ENCODE data around the gene CLPX. TPM values are rescaled to one million over a fixed set of nuclear protein-coding genes. Genes with fewer than 3 reads are reported as not detected.
"Not testable (repeated sequence)": the region's sequence is repeated elsewhere in the genome, so short reads cannot be mapped to it uniquely, and the experiment has no call there.

Gene CLPX
- total RNA-seq, 2 experiments from 2014 or later, result 26.0 to 53.3 TPM

DNA sequence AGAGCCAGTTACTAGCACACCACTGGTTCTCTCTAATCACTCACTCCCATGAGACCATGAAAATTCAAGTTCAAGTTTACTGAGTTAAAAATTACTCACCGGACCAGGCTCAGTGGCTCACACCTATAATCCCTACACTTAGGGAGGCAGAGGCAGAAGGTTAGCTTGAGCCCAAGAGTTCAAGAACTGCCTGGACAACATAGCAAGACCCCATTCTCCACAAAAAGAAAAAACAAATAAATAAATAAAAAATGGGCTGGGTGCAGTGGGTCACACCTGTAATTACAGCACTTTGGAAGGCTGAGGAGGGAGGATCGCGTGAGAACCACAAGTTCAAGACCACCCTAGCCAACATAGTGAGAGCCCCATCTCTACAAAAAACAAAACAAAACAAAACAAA is 47.4 kb upstream of the CLPX start:
- TF ChIP-seq EZH2phosphoT487 (IDR thresholded peaks at IDR 0.05; ENCODE audit: borderline replicate concordance, low read depth, low read length), result no peak
- TF ChIP-seq, protein P1, sequence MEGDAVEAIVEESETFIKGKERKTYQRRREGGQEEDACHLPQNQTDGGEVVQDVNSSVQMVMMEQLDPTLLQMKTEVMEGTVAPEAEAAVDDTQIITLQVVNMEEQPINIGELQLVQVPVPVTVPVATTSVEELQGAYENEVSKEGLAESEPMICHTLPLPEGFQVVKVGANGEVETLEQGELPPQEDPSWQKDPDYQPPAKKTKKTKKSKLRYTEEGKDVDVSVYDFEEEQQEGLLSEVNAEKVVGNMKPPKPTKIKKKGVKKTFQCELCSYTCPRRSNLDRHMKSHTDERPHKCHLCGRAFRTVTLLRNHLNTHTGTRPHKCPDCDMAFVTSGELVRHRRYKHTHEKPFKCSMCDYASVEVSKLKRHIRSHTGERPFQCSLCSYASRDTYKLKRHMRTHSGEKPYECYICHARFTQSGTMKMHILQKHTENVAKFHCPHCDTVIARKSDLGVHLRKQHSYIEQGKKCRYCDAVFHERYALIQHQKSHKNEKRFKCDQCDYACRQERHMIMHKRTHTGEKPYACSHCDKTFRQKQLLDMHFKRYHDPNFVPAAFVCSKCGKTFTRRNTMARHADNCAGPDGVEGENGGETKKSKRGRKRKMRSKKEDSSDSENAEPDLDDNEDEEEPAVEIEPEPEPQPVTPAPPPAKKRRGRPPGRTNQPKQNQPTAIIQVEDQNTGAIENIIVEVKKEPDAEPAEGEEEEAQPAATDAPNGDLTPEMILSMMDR (conservative IDR thresholded peaks at IDR 0.05; ENCODE audit: low read length), result no peak
- Histone ChIP-seq H3K79me2 (ENCODE audit: insufficient read depth, low read depth, low read length) (no peaks in the 10 kb centered on the region), H2AFZ (ENCODE audit: low read length) (no peak overlapping the region), H3K9me2 (ENCODE audit: insufficient read depth, low read length) (no peaks in the 10 kb centered on the region), H3K27ac (ENCODE audit: low read depth, low read length, poor library complexity, severe bottlenecking) (no peak overlapping the region), H4K20me1 (ENCODE audit: insufficient read depth, low read length) (no peaks in the 10 kb centered on the region), H3K4me3 (ENCODE audit: low read depth, low read length, poor library complexity, severe bottlenecking) (no peak overlapping the region), H3K36me3 (ENCODE audit: insufficient read depth, low read length) (no peaks in the 10 kb centered on the region), H3K9me3 (ENCODE audit: low read length) (no peaks in the 10 kb centered on the region), H3K4me1 (ENCODE audit: insufficient read depth, low read length, poor library complexity, severe bottlenecking) (no peaks in the 10 kb centered on the region), H3K4me2 (ENCODE audit: low read length) (no peak overlapping the region)
- ChIA-PET POLR2A (no interaction called here), CTCF (ENCODE audit: unreplicated experiment) (no interaction called here)
- intact Hi-C loops (cut with micrococcal nuclease; ENCODE audit: unreplicated experiment), result no loop called here
- BruUV-seq (replicated peaks), result no TSS peak
- DNase-seq (ENCODE audit: low spot score), result no peak

DNA sequence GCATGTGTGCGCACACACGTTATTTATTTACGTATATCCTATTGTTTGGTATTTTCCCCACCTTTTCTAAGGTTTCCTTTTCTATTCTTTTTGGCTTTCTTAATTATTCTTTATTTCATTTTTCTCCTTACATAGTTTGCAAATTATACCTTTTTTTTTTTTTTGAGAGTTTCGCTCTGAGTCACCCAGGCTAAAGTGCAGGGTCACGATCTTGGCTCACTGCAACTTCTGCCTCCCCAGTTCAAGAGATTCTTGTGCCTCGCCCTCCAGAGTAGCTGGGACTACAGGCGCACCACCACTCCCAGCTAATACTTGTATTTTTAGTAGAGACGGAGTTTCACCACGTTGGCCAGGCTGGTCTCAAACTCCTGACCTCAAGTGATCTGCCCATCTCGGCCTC is 46.2 kb upstream of the CLPX start:
- Histone ChIP-seq H3K4me1 (ENCODE audit: insufficient read depth, low read length, poor library complexity, severe bottlenecking) (no peaks in the 10 kb centered on the region), H3K36me3 (ENCODE audit: insufficient read depth, low read length) (no peaks in the 10 kb centered on the region), H3K27ac (ENCODE audit: low read depth, low read length, poor library complexity, severe bottlenecking) (no peak overlapping the region), H3K4me3 (ENCODE audit: low read depth, low read length, poor library complexity, severe bottlenecking) (no peak overlapping the region), H4K20me1 (ENCODE audit: insufficient read depth, low read length) (no peaks in the 10 kb centered on the region), H3K9me3 (ENCODE audit: low read length) (no peaks in the 10 kb centered on the region), H2AFZ (ENCODE audit: low read length) (no peak overlapping the region), H3K9me2 (ENCODE audit: insufficient read depth, low read length) (no peaks in the 10 kb centered on the region), H3K79me2 (ENCODE audit: insufficient read depth, low read depth, low read length) (no peaks in the 10 kb centered on the region), H3K4me2 (ENCODE audit: low read length) (no peak overlapping the region)
- POLR2A ChIA-PET, result interaction anchor here (0.6 kb wide), 1 partner anchor 24 kb away, joined by 3 read pairs; no protein-coding TSS in a partner anchor
- intact Hi-C loops (cut with micrococcal nuclease; ENCODE audit: unreplicated experiment), result no loop called here
- DNase-seq (ENCODE audit: low spot score), result no peak
- TF ChIP-seq, protein P1 (conservative IDR thresholded peaks at IDR 0.05; ENCODE audit: low read length), result no peak
- no peak for TF ChIP-seq EZH2phosphoT487 (IDR thresholded peaks at IDR 0.05; ENCODE audit: borderline replicate concordance, low read depth, low read length)
- CTCF ChIA-PET (ENCODE audit: unreplicated experiment), result no interaction called here
- BruUV-seq (replicated peaks), result no TSS peak

DNA sequence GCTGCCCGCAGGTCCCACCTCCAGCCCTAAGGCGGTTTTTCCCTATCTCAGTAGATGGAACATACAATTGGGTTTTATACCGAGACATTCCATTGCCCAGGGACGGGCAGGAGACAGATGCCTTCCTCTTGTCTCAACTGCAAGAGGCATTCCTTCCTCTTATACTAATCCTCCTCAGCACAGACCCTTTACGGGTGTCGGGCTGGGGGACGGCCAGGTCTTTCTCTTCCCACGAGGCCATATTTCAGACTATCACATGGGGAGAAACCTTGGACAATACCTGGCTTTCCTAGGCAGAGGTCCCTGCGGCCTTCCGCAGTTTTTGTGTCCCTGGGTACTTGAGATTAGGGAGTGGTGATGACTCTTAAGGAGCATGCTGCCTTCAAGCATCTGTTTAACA is 41.8 kb upstream of the CLPX start:
- POLR2A ChIA-PET, result interaction anchor here (0.5 kb wide), 1 partner anchor 48 kb away, joined by 3 read pairs; no protein-coding TSS in a partner anchor
- H3K9me3 ChIP-seq (ENCODE audit: low read length); H3K4me2 ChIP-seq (ENCODE audit: low read length); H3K9me2 ChIP-seq (ENCODE audit: insufficient read depth, low read length); H4K20me1 ChIP-seq (ENCODE audit: insufficient read depth, low read length); intact Hi-C loops (cut with micrococcal nuclease; ENCODE audit: unreplicated experiment); H3K36me3 ChIP-seq (ENCODE audit: insufficient read depth, low read length); H2AFZ ChIP-seq (ENCODE audit: low read length); H3K4me1 ChIP-seq (ENCODE audit: insufficient read depth, low read length, poor library complexity, severe bottlenecking); H3K27ac ChIP-seq (ENCODE audit: low read depth, low read length, poor library complexity, severe bottlenecking); DNase-seq (ENCODE audit: low spot score); BruUV-seq (replicated peaks); H3K79me2 ChIP-seq (ENCODE audit: insufficient read depth, low read depth, low read length); H3K4me3 ChIP-seq (ENCODE audit: low read depth, low read length, poor library complexity, severe bottlenecking); CTCF ChIA-PET (ENCODE audit: unreplicated experiment): not testable (repeated sequence)

Data from OCI-LY7 (cell line).